ENCODE measurements around the gene RPS6KA3. TPM values are rescaled to one million over a fixed set of nuclear protein-coding genes. Genes with fewer than 3 reads are reported as not detected.

The RPS6KA3 gene
- total RNA-seq, 4 donors from 2014 or later: 35.9 to 53.6 (median 42.8) TPM

DNA sequence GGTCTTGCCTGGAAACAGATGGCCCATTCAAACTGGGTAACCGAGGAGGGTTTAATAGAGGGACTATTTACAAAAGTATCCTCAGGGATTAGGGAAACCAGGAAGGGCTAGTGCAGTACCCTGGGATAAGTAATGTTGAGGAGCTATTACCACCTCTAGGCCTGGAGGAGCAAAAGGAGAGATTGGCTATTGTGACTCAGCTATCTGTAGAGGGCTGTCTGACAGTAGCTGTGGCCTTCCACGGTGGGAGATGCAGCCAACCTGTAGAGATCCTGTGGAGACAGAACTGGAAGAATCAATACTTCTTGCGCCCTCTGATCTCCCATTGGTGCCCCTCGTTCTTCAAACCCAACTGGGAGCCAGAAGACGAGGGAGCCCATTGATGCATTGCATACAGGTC is 34.1 kb upstream of the RPS6KA3 start:
- TF ChIP-seq, protein P1, sequence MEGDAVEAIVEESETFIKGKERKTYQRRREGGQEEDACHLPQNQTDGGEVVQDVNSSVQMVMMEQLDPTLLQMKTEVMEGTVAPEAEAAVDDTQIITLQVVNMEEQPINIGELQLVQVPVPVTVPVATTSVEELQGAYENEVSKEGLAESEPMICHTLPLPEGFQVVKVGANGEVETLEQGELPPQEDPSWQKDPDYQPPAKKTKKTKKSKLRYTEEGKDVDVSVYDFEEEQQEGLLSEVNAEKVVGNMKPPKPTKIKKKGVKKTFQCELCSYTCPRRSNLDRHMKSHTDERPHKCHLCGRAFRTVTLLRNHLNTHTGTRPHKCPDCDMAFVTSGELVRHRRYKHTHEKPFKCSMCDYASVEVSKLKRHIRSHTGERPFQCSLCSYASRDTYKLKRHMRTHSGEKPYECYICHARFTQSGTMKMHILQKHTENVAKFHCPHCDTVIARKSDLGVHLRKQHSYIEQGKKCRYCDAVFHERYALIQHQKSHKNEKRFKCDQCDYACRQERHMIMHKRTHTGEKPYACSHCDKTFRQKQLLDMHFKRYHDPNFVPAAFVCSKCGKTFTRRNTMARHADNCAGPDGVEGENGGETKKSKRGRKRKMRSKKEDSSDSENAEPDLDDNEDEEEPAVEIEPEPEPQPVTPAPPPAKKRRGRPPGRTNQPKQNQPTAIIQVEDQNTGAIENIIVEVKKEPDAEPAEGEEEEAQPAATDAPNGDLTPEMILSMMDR (IDR thresholded peaks at IDR 0.05; ENCODE audit: low read depth): no peak

DNA sequence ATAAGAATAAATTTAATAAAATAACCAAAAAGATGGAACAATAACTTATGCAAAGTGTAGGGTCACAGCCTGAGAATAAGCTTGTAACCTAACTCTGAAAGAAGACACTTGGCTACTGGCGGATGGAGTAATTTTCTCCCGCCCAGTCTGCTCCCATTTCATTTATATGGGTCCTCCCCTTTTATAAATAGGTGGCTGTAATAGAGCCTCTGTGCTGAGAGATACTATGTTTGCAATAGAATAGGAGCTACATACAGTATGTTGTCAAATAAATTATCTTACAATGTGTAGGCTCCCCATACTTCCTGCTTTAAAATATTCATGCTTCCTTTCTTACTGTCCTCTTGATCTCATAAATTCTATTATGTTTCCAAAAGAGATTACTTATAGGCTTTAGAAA is 28.2 kb upstream of the RPS6KA3 start:
- TF ChIP-seq, protein P1 (IDR thresholded peaks at IDR 0.05; ENCODE audit: low read depth): no peak

DNA sequence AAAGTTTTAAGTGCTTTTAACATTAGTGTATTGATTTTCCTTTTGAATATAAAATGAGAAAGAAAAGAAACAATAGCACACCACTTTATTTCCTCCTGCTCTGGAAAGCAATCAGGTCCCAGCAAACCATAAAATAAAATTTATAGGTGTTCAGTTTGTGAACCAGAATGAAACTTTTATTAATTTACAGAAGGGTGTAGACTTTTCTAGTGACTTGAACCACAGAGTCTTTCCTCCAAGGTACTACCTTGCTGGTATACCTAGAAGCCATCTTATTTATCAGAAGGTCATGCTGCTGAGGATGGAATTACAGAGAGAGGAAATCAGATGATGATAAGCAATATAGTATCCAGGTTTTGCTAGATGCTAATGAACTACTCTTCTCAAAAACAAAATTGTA is 27.6 kb upstream of the RPS6KA3 start:
- TF ChIP-seq, protein P1 (IDR thresholded peaks at IDR 0.05; ENCODE audit: low read depth): no peak

DNA sequence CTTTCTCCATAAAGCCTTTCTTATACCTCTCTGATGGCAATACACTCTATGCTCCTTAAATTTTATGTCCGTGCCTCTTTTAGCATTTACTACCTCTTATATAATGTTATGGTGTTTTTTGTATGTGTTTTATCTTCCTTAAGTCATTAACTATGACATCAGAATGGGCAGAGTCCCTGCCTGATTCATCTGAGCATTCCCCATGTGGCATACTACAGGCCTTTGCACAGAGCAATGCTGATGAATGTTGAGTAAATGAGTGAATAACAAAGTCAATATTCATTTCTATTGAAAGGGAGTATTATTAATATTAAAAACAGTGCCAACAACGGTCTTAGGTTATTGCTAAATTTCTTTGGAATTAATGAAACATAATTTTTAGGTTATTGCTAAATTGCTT is 18.8 kb upstream of the RPS6KA3 start:
- TF ChIP-seq, protein P1 (IDR thresholded peaks at IDR 0.05; ENCODE audit: low read depth): no peak

DNA sequence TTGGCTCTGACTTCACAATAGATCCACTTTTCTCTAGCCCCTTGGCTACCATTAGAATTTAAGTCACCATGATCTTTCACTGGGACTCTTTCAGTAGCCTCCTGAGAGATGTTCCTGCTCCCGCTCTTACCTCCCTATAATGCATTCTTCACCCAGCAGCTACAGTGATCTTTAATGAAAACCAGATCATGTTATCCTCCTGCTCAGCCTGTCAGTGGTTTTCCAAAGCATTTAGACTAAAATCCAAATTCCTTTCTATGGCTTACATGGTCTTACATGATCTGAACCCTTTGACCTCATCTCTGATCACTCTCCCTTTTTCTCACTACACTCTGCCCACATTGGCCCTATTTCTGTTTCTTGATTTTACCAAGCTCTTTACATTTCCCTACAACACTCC is 18.3 kb upstream of the RPS6KA3 start:
- TF ChIP-seq, protein P1 (IDR thresholded peaks at IDR 0.05; ENCODE audit: low read depth): no peak

DNA sequence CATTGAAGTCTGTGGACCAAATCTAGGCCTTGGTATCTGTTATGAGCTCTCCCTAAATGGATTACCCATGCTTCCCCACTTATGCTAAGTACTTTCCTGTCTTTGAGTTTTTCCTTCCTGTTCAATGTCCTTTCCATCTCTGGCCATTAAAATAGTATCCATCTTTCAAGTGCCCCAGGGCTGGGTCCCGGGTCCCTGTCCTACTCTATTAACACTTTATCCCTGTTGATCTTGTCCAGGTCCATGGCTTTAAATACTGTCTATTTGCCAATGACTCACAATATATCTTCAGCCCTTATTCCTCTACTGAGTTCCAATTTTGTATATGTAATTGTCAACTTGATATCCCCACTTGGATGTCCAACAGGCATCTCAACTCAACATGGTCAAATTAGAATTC is 17.7 kb upstream of the RPS6KA3 start:
- TF ChIP-seq, protein P1 (IDR thresholded peaks at IDR 0.05; ENCODE audit: low read depth): no peak

DNA sequence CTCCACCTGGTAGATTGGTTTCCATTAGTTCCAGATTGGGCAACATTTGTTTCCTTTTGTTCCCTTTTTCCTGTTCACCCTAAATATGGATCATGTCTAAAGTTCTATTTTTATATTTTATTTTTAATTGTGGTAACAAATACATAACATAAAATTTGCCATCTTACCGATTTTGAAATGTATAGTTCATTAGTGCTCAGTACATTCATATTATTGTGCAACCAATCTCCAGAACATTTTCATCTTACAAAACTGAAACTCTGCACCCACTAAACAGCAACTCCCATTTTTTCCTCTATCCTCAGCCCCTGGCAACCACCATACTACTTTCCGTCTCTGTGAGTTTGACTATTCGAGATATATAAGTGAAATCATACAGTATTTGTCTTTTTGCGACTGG is 14.2 kb upstream of the RPS6KA3 start:
- TF ChIP-seq, protein P1 (IDR thresholded peaks at IDR 0.05; ENCODE audit: low read depth): no peak

Data from subcutaneous adipose tissue (tissue), 4 donors.